Liver (tissue), 3 donors: ENCODE data around the gene CD7.

Experiments used
- ATF3 ChIP-seq: IDR thresholded peaks from 2 replicates; pipeline ENCODE4 v1.6.1; 2016; ENCODE audit warnings: antibody characterized with exemption
- CTCF ChIP-seq: fragments of 150-350 bp; IDR thresholded peaks from 2 replicates; pipeline ENCODE4 v1.5.1; 2017; ENCODE audit warnings: improper control_type of control experiment, low read depth, low read length; ENCODE audit not compliant: missing input control
- EGR1 ChIP-seq, 2 donors: IDR thresholded peaks; 2 replicates each; pipeline ENCODE4 v1.6.1; 2016 to 2018; ENCODE audit warnings: antibody characterized with exemption in 2 of 2, low read depth in 2 of 2
- GABPA ChIP-seq, 2 donors: IDR thresholded peaks in 1 of 2; conservative IDR thresholded peaks in 1 of 2; 2 replicates each; pipeline ENCODE4 v1.6.1; 2016; ENCODE audit warnings: antibody characterized with exemption in 2 of 2, mild to moderate bottlenecking in 1 of 2, moderate library complexity in 1 of 2
- HNF4G ChIP-seq: IDR thresholded peaks from 2 replicates; pipeline ENCODE4 v1.6.1; 2016; ENCODE audit warnings: antibody characterized with exemption
- JUND ChIP-seq, 2 donors: IDR thresholded peaks; 2 replicates each; pipeline ENCODE4 v1.6.1; 2016; ENCODE audit warnings: antibody characterized with exemption in 2 of 2
- MAX ChIP-seq: IDR thresholded peaks from 2 replicates; pipeline ENCODE4 v1.6.1; 2016; ENCODE audit warnings: antibody characterized with exemption
- RAD21 ChIP-seq, 2 donors: IDR thresholded peaks; 2 replicates each; pipeline ENCODE4 v1.6.1; 2016; ENCODE audit warnings: antibody characterized with exemption in 2 of 2, mild to moderate bottlenecking in 2 of 2
- REST ChIP-seq: IDR thresholded peaks from 2 replicates; pipeline ENCODE4 v1.6.1; 2016; ENCODE audit warnings: antibody characterized with exemption, mild to moderate bottlenecking
- SP1 ChIP-seq: IDR thresholded peaks from 2 replicates; pipeline ENCODE4 v1.6.1; 2018; ENCODE audit warnings: antibody characterized with exemption, mild to moderate bottlenecking
- TAF1 ChIP-seq: conservative IDR thresholded peaks from 2 replicates; pipeline ENCODE4 v1.6.1; 2016; ENCODE audit warnings: antibody characterized with exemption, mild to moderate bottlenecking
- YY1 ChIP-seq: IDR thresholded peaks from 2 replicates; pipeline ENCODE4 v1.6.1; 2016; ENCODE audit warnings: antibody characterized with exemption, mild to moderate bottlenecking
- ZBTB33 ChIP-seq: IDR thresholded peaks from 2 replicates; pipeline ENCODE4 v1.6.1; 2016; ENCODE audit warnings: antibody characterized with exemption
- donor health status: healthy.
- donor health status: healthy.

GRCh38 chr17:82292251-82293154, 24.9 kb downstream of the CD7 start:
- TF ChIP-seq CTCF: no peak
- TF ChIP-seq MAX: peak; percentile 38
- no peak for TF ChIP-seq TAF1
- TF ChIP-seq GABPA (IDR thresholded peaks at IDR 0.05 in 1 of 2, conservative IDR thresholded peaks at IDR 0.05 in 1 of 2): peak in 1 of 2 donors; percentile 81
- TF ChIP-seq REST: peak; percentile 48
- no peak for TF ChIP-seq HNF4G
- no peak for TF ChIP-seq JUND (IDR thresholded peaks at IDR 0.05)
- TF ChIP-seq ZBTB33: no peak
- peak in 1 of 2 donors; percentile 11 for TF ChIP-seq RAD21 (IDR thresholded peaks at IDR 0.05)
- peak in 1 of 2 donors; percentile 28 for TF ChIP-seq EGR1 (IDR thresholded peaks at IDR 0.05; ENCODE audit: low read depth in 2 of 2)
- TF ChIP-seq YY1: peak; percentile 96
- TF ChIP-seq ATF3: no peak
- TF ChIP-seq SP1: peak; percentile 85
